Gastroesophageal sphincter (tissue), 3 donors: Measurements from ENCODE around the gene COA7.

ENCODE experiments used
- POLR2A ChIP-seq, 2 donors: fragments of 450-650 bp; IDR thresholded peaks; one replicate each; pipeline ENCODE4 v1.6.1; 2017; ENCODE audit warnings: antibody characterized with exemption in 2 of 2, mild to moderate bottlenecking in 2 of 2, moderate library complexity in 1 of 2
- TF ChIP-seq, protein P1 (sequence below), 4 experiments: fragments of 200-600 bp in 2 of 4; fragments of 450-650 bp in 2 of 4; sonication (generic) in 1 of 4; IDR thresholded peaks; one replicate each; pipeline ENCODE4 v1.5.1; 2017 to 2019; ENCODE audit warnings: antibody characterized with exemption in 4 of 4, mild to moderate bottlenecking in 2 of 4, moderate library complexity in 2 of 4

DNA sequence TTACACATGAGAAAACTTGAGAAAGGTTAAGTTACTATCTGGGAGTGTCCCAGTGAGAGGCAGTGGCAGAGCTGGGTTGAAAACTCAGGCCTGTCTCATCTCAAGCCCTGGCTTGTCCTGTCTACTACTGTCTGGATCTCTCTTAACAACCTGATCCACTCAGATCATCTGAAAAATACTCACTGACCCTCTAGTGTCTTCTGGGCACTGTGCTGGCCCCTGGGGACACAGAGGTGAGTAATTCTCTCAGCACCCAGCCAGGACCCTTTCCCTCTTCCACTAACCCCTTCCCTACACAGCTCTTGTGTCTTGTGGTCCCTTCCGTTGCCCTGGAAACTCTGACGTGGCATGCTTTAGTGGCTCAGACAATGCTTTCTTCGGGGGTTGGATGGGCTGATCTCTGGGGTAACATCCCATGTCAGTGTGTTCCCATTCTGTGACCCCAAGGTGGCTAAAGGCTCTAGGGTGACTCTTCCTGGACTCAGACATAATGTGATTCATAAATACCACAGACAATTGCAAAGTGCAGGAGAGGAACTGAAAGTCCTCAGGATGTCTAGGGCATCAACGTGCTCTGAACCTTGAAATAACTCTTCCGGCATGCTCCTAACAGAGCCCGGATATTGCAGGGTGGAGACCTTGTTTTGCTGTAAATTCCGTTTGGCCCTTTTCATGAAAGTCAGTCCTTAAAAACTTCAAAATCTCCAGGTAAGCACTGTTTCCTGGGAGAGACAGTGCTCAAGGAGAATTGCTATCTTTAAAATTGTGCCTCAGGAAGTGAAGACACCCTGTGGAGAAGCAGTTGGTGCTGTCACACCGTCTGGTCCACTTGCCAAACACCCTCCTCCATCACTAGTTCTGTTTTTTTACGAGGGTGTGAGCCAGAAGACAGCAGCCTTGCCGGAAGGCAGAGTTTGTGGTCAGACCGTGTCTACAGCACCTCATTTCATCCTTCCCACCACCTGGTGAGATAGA is 61.1 kb downstream of the COA7 start:
- TF ChIP-seq, protein P1, sequence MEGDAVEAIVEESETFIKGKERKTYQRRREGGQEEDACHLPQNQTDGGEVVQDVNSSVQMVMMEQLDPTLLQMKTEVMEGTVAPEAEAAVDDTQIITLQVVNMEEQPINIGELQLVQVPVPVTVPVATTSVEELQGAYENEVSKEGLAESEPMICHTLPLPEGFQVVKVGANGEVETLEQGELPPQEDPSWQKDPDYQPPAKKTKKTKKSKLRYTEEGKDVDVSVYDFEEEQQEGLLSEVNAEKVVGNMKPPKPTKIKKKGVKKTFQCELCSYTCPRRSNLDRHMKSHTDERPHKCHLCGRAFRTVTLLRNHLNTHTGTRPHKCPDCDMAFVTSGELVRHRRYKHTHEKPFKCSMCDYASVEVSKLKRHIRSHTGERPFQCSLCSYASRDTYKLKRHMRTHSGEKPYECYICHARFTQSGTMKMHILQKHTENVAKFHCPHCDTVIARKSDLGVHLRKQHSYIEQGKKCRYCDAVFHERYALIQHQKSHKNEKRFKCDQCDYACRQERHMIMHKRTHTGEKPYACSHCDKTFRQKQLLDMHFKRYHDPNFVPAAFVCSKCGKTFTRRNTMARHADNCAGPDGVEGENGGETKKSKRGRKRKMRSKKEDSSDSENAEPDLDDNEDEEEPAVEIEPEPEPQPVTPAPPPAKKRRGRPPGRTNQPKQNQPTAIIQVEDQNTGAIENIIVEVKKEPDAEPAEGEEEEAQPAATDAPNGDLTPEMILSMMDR (IDR thresholded peaks at IDR 0.05) = no peak
- TF ChIP-seq POLR2A (IDR thresholded peaks at IDR 0.05) = no peak
